ENCODE results near the gene FAM163B. TPM values are rescaled to one million over a fixed set of nuclear protein-coding genes. Genes with fewer than 3 reads are reported as not detected.
A peak's percentile ranks its signal among the peaks of the same experiment; 100 is the strongest.

The FAM163B gene
- total and polyA plus RNA-seq, 8 donors = 0.23 to 2.7 (median 1.7) TPM; not detected in 1

- Histone ChIP-seq H3K36me3 (no peaks in the 10 kb centered on the region), H3K27me3 (peaks cover 10 to 95% of the 10 kb centered on the region in 2 donors), H3K9me3 (no peaks in the 10 kb centered on the region), H3K27ac (no peak overlapping the region), H3K4me1 (no peaks in the 10 kb centered on the region), H3K4me3 (no peak overlapping the region)
- ATAC-seq (no peak), DNase-seq (peak in 1 of 4 donors; percentile 61)
- no peak for TF ChIP-seq CTCF (IDR thresholded peaks at IDR 0.05)
- intact Hi-C loops (cut with DNase I) = no loop called here
Measured at GRCh38 chr9:133615606-133616188, 6.5 kb upstream of the FAM163B start.

GRCh38 chr9:133615186-133615585, 6.0 kb upstream of the FAM163B start:
- Histone ChIP-seq H3K27me3 (peaks cover 10 to 95% of the 10 kb centered on the region in 2 donors), H3K27ac (no peak overlapping the region), H3K36me3 (no peaks in the 10 kb centered on the region), H3K4me3 (no peak overlapping the region), H3K4me1 (no peaks in the 10 kb centered on the region), H3K9me3 (no peaks in the 10 kb centered on the region)
- TF ChIP-seq CTCF (IDR thresholded peaks at IDR 0.05) = no peak
- DNase-seq (peak in 1 of 4 donors; percentile 37), ATAC-seq (no peak)
- intact Hi-C loops (cut with DNase I) = no loop called here

GRCh38 chr9:133614678-133615077, 5.5 kb upstream of the FAM163B start:
- Histone ChIP-seq H3K9me3 (no peaks in the 10 kb centered on the region), H3K27ac (no peak overlapping the region), H3K27me3 (peaks cover 12 to 95% of the 10 kb centered on the region in 2 donors), H3K4me3 (no peak overlapping the region), H3K36me3 (no peaks in the 10 kb centered on the region), H3K4me1 (no peaks in the 10 kb centered on the region)
- DNase-seq = peak in 1 of 4 donors; percentile 9
- TF ChIP-seq CTCF (IDR thresholded peaks at IDR 0.05) = no peak
- intact Hi-C loops (cut with DNase I) = no loop called here
- no peak for ATAC-seq

GRCh38 chr9:133614056-133614455, 4.9 kb upstream of the FAM163B start:
- TF ChIP-seq CTCF (IDR thresholded peaks at IDR 0.05) = no peak
- DNase-seq (peak in 1 of 4 donors; percentile 12), ATAC-seq (no peak)
- Histone ChIP-seq H3K4me3 (no peak overlapping the region), H3K27ac (no peak overlapping the region), H3K4me1 (no peaks in the 10 kb centered on the region), H3K9me3 (no peaks in the 10 kb centered on the region), H3K36me3 (no peaks in the 10 kb centered on the region), H3K27me3 (peaks cover 15 to 95% of the 10 kb centered on the region in 2 donors)
- intact Hi-C loops (cut with DNase I) = no loop called here

- no peaks in the 10 kb centered on the region for H3K36me3 ChIP-seq
Measured at GRCh38 chr9:133613432-133613831, 4.2 kb upstream of the FAM163B start.

More at GRCh38 chr9:133613432-133613831, 4.2 kb upstream of the FAM163B start:
- H3K27ac ChIP-seq = no peak overlapping the region
- peaks cover 21 to 99% of the 10 kb centered on the region in 2 donors for H3K27me3 ChIP-seq
- intact Hi-C loops (cut with DNase I) = no loop called here
- H3K9me3 ChIP-seq = no peaks in the 10 kb centered on the region
- ATAC-seq (no peak), DNase-seq (peak in 1 of 4 donors; percentile 18)
- TF ChIP-seq CTCF (IDR thresholded peaks at IDR 0.05) = no peak
- H3K4me1 ChIP-seq = no peaks in the 10 kb centered on the region
- no peak overlapping the region for H3K4me3 ChIP-seq

All from left lung (tissue), 10 donors.